Nephron progenitor cell (in vitro differentiated cells): ENCODE results near the gene CERK.
A peak's percentile ranks its signal among the peaks of the same experiment; 100 is the strongest.

Source experiments
- DNase-seq: peaks from one replicate; pipeline ENCODE4 v3.0.0; 2021
- H3K27ac Mint-ChIP-seq: 2 replicates; pipeline ENCODE4 v1.8.0; 2021; ENCODE audit warnings: mild to moderate bottlenecking, moderate library complexity, mixed read lengths
- H3K27me3 Mint-ChIP-seq: 2 replicates; pipeline ENCODE4 v1.8.0; 2021; ENCODE audit warnings: mild to moderate bottlenecking, low read depth, mixed read lengths; ENCODE audit not compliant: poor library complexity
- H3K36me3 Mint-ChIP-seq: 2 replicates; pipeline ENCODE4 v1.8.0; 2021; ENCODE audit warnings: low read depth, mixed read lengths
- H3K4me1 Mint-ChIP-seq: 2 replicates; pipeline ENCODE4 v1.8.0; 2021; ENCODE audit warnings: mixed read lengths
- H3K4me3 Mint-ChIP-seq: 2 replicates; pipeline ENCODE4 v1.8.0; 2021; ENCODE audit warnings: mild to moderate bottlenecking, moderate library complexity, mixed read lengths
- H3K9me3 Mint-ChIP-seq: 2 replicates; pipeline ENCODE4 v1.8.0; 2021; ENCODE audit warnings: mild to moderate bottlenecking, moderate library complexity, mixed read lengths
- TF ChIP-seq, protein P1 (sequence below): fragments of 200-600 bp; sonication (generic); IDR thresholded peaks from 2 replicates; pipeline ENCODE4 v1.5.0; 2021; ENCODE audit warnings: antibody characterized with exemption

CERK gene

DNA sequence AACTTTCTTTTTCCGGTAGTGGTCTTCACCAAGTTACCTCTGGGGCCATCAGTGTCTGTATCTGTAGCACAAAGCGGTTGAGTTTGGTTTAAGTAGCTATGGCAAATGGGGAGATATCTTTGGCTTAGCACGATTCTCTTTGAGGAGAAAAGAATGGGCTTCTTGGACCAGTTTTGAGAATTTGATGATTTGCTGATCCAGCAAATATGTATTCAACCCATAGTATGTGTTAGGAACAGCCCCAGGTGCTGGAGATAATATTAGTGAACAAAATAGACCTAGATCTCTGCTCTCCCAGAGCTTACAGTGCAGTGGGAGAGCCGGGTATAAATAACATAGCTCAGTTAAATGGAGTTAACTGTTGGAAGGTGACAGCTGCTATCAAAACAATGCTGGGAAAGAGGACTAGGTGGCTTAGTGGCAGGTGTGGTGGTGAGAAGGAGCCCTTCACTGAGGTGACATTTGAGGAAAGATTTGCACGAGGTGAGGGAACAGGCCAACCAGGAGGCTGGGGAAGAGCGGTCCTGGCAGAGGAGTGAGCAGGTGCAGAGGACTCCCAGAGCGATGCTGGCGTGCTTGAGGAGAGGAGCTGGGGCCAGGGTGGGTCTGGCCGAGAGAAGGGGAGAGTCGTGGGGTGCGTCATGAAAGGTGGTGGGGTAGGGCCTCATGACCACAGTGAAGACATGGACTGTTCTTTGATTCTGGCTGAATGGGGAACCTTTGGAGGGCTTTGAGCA lies 29.4 kb upstream of the CERK start:
- Mint-ChIP-seq H3K27me3 (no peaks in the 10 kb centered on the region), H3K36me3 (no peaks in the 10 kb centered on the region), H3K27ac (peak overlapping the region; percentile 47), H3K4me1 (peaks cover 53% of the 10 kb centered on the region), H3K9me3 (no peaks in the 10 kb centered on the region), H3K4me3 (no peak overlapping the region)
- DNase-seq, result no peak
- TF ChIP-seq, protein P1, sequence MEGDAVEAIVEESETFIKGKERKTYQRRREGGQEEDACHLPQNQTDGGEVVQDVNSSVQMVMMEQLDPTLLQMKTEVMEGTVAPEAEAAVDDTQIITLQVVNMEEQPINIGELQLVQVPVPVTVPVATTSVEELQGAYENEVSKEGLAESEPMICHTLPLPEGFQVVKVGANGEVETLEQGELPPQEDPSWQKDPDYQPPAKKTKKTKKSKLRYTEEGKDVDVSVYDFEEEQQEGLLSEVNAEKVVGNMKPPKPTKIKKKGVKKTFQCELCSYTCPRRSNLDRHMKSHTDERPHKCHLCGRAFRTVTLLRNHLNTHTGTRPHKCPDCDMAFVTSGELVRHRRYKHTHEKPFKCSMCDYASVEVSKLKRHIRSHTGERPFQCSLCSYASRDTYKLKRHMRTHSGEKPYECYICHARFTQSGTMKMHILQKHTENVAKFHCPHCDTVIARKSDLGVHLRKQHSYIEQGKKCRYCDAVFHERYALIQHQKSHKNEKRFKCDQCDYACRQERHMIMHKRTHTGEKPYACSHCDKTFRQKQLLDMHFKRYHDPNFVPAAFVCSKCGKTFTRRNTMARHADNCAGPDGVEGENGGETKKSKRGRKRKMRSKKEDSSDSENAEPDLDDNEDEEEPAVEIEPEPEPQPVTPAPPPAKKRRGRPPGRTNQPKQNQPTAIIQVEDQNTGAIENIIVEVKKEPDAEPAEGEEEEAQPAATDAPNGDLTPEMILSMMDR, result no peak

DNA sequence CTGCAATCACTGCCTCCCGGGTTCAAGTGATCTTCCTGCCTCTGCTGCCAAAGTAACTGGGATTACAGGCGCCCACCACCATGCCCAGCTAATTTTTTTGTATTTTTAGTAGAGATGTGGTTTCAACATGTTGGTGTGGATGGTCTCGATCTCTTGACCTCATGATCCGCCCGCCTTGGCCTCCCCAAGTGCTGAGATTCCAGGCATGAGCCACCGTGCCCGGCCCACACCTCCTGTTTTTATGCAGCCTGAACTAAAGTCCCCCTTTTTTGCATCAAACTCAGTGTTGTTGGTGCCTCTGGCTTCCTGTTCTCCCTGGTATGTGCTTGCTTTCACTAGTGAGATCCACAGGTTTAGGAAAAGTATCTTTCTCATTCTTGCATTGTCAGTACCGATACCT lies 28.6 kb upstream of the CERK start:
- H3K27ac Mint-ChIP-seq, result peak overlapping the region; percentile 47

DNA sequence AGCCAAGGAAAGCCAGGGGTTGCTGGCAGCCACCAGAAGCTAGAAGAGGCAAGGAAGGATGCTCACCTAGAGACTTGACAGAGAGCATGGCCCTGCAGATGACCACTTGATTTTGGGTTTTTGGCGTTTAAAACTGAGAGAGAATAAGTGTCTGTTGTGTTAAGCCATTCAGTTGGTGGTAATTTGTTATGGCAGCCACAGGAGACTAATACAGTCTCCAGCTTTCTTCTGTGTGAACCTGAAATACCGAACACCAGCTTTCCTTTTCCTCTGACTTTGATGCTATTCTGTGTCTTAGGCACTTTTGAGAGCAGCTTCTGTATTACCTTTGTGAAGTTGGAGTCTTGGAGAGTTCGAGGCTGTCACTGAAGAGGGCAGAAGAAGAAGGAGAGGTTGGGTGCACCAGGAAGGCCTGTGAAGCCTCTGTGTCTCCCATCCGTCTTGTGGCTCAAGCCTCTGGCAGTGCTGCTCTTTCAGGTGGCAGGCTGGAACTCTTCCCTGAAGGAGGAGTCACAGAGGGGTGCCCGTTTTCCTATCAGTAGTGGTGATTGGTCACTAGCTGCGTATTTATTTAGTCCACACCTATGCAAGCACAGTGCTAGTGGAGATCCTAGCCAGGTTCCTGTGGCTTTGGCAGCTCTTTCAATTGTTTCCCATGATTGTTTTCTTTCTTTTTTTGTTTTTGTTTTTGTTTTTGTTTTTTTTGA lies 26.9 kb upstream of the CERK start:
- peaks cover 74% of the 10 kb centered on the region for H3K4me1 Mint-ChIP-seq
- DNase-seq, result no peak
- H3K27me3 Mint-ChIP-seq, result no peaks in the 10 kb centered on the region
- H3K4me3 Mint-ChIP-seq, result peak overlapping the region; percentile 99
- TF ChIP-seq, protein P1, result no peak
- no peaks in the 10 kb centered on the region for H3K9me3 Mint-ChIP-seq
- peaks cover 4% of the 10 kb centered on the region for H3K36me3 Mint-ChIP-seq
- no peak overlapping the region for H3K27ac Mint-ChIP-seq

More for the DNA sequence above, 28.6 kb upstream of the CERK start:
- Mint-ChIP-seq H3K27me3 (no peaks in the 10 kb centered on the region), H3K36me3 (no peaks in the 10 kb centered on the region), H3K4me3 (no peak overlapping the region), H3K9me3 (no peaks in the 10 kb centered on the region), H3K4me1 (peaks cover 60% of the 10 kb centered on the region)
- no peak for DNase-seq
- TF ChIP-seq, protein P1, result no peak

DNA sequence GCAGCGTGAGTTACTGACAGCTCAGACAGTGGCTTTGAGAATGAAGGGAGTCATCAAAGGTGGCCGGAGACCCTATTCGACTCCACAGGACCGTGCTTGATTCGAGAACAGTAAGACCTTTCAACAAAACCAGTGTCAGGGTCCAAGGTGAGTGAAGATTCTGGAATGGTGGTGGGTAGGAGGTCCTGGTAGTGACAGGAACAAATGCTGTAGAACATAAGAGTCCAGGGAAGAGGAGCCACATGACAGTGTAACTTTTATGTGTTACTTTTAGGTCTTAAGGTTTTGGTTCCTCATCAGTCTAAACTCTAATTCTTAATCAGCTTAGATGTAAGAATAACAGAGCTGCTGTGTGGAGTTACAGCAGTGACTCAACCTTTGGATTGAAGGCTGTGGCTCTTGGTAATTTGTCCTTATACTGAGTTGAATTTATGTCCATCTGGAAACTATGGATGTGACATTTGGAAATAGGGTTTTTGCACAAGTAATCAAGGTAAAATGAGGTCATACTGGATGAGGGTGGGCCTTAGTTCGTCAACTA lies 26.2 kb upstream of the CERK start:
- Mint-ChIP-seq H3K9me3 (no peaks in the 10 kb centered on the region), H3K27me3 (no peaks in the 10 kb centered on the region), H3K4me1 (peaks cover 68% of the 10 kb centered on the region), H3K36me3 (peaks cover 4% of the 10 kb centered on the region), H3K4me3 (peak overlapping the region; percentile 99), H3K27ac (no peak overlapping the region)
- TF ChIP-seq, protein P1, result no peak
- DNase-seq, result no peak

DNA sequence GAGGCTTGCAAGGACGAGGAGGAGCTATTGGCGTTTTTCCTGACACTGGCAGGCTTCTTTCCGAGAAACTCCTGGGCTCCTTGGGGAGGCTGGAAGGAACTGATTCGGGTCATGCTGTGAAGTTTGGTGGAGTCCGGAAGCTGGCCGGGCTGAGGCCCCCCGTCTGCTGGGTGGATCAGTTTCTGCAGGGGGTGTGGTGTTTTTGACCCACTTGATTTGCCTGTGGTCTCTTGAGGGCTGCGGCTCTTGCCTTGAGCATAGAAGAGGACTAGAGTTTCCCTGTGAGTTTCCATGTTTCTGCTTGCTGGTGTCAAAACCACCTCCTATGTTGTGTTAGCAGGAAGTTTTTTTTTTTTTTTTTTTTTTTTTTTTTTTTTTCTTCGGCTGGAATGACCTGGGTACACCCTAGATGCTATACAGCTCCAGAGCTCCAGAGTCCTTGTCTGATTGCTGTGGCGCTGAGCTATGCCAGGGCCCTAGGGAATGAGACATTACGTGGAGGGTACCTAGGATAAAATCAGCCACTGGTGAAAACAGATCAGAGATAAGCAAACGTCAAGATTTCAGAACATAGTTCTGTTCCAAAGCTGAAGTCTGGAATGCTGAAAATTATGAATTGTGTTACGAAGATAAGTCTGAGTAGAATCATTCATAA lies 25.1 kb upstream of the CERK start:
- H3K9me3 Mint-ChIP-seq, result no peaks in the 10 kb centered on the region
- DNase-seq, result no peak
- peaks cover 11% of the 10 kb centered on the region for H3K36me3 Mint-ChIP-seq
- H3K27me3 Mint-ChIP-seq, result peaks cover 3% of the 10 kb centered on the region
- peak overlapping the region; percentile 99 for H3K27ac Mint-ChIP-seq
- TF ChIP-seq, protein P1, result no peak
- peak overlapping the region; percentile 99 for H3K4me3 Mint-ChIP-seq
- H3K4me1 Mint-ChIP-seq, result peaks cover 65% of the 10 kb centered on the region
